Myometrial cell (primary cell): ENCODE results near the gene SCRN1. TPM values are rescaled to one million over a fixed set of nuclear protein-coding genes. Genes with fewer than 3 reads are reported as not detected.

Source experiments
- total RNA-seq: library from RNA; depleted of rRNA; stranded (reverse); fragments of >200 nt; gene quantifications from 2 replicates; pipeline ENCODE4 v1.2.3, GENCODE V29; 2015

Gene SCRN1
- 81.6 and 103 TPM in 2 replicates for total RNA-seq

GRCh38 chr7:29989257-29989995 is at the start of gene SCRN1:
Gene SCRN1 (minus strand): TSS chr7:29989801. CDS start chr7:29969067, 20,734 bp downstream.

GRCh38 chr7:30028216-30028748 is 38.7 kb upstream of the SCRN1 start, which contains the start of gene PLEKHA8:
Gene PLEKHA8 (plus strand): TSS chr7:30028412. CDS start chr7:30028763, 351 bp downstream.

GRCh38 chr7:30026229-30027064 is 36.8 kb upstream of the SCRN1 start, which contains the start of gene FKBP14:
Gene FKBP14 (minus strand): TSS chr7:30026702. CDS start chr7:30026508, 194 bp downstream.

Other genes starting within 250 kb of the SCRN1 start
- gene WIPF3, start 183.3 kb downstream of the SCRN1 start, total RNA-seq, result not detected in 2 replicates
- gene FKBP14, start 36.9 kb upstream of the SCRN1 start, total RNA-seq, result 33.2 and 35.8 TPM in 2 replicates
- gene PLEKHA8, start 38.6 kb upstream of the SCRN1 start, total RNA-seq, result 3.2 and 4.1 TPM in 2 replicates
- gene MTURN, start 145.2 kb upstream of the SCRN1 start, total RNA-seq, result 2.5 and 3.5 TPM in 2 replicates